HG02973 (cell line): ENCODE measurements around the gene CNGB1.
"Not testable (repeated sequence)": the region's sequence is repeated elsewhere in the genome, so short reads cannot be mapped to it uniquely, and the experiment has no call there.

Experiments used
- ATAC-seq: cut with Tn5 transposase; IDR thresholded peaks from one replicate; pipeline ENCODE4 v1.9.1; 2021; ENCODE audit warnings: moderate library complexity; ENCODE audit not compliant: unreplicated experiment

CNGB1 gene

GRCh38 chr16:57912529-57913260, 58.2 kb downstream of the CNGB1 start:
- ATAC-seq, result no peak

GRCh38 chr16:57911743-57912142, 59.2 kb downstream of the CNGB1 start:
- ATAC-seq, result no peak

GRCh38 chr16:57910696-57911095, 60.2 kb downstream of the CNGB1 start:
- no peak for ATAC-seq

- ATAC-seq, result no peak
Measured at GRCh38 chr16:57908409-57908987, 62.4 kb downstream of the CNGB1 start.

GRCh38 chr16:57906382-57907316, 64.3 kb downstream of the CNGB1 start:
- ATAC-seq, result no peak

GRCh38 chr16:57904101-57904500, 66.8 kb downstream of the CNGB1 start:
- no peak for ATAC-seq

- no peak for ATAC-seq
Measured at GRCh38 chr16:57903656-57904055, 67.3 kb downstream of the CNGB1 start.

GRCh38 chr16:57901480-57902069, 69.4 kb downstream of the CNGB1 start:
- no peak for ATAC-seq

GRCh38 chr16:57900796-57901479, 70.0 kb downstream of the CNGB1 start:
- ATAC-seq, result no peak

- no peak for ATAC-seq
Measured at GRCh38 chr16:57899771-57900661, 70.9 kb downstream of the CNGB1 start.

- no peak for ATAC-seq
Measured at GRCh38 chr16:57898961-57899360, 72.0 kb downstream of the CNGB1 start.

- ATAC-seq, result no peak
Measured at GRCh38 chr16:57897996-57898395, 72.9 kb downstream of the CNGB1 start.

- no peak for ATAC-seq
Measured at GRCh38 chr16:57897053-57897784, 73.7 kb downstream of the CNGB1 start.

- ATAC-seq, result not testable (repeated sequence)
Measured at GRCh38 chr16:57895081-57895547, 75.8 kb downstream of the CNGB1 start.

GRCh38 chr16:57894390-57895080, 76.4 kb downstream of the CNGB1 start:
- ATAC-seq, result no peak

- ATAC-seq, result no peak
Measured at GRCh38 chr16:57893559-57894389, 77.2 kb downstream of the CNGB1 start.

- ATAC-seq, result no peak
Measured at GRCh38 chr16:57893217-57893558, 77.7 kb downstream of the CNGB1 start.
